OCI-LY3 (cell line): ENCODE measurements around the gene CEP162.
A peak's percentile ranks its signal among the peaks of the same experiment; 100 is the strongest.
"Not testable (repeated sequence)": the region's sequence is repeated elsewhere in the genome, so short reads cannot be mapped to it uniquely, and the experiment has no call there.

Source experiments
- H2AFZ ChIP-seq: fragments of 200-600, 300-600 bp; shearing (Covaris generic); 2 replicates; pipeline ENCODE4 v1.6.0; 2014; ENCODE audit warnings: antibody characterized with exemption, low read depth, low read length
- H3K27ac ChIP-seq: fragments of 200-600, 300-600 bp; sonication (generic); 2 replicates; pipeline ENCODE4 v1.5.1; 2014; ENCODE audit warnings: mild to moderate bottlenecking, low read length, moderate library complexity, mixed read lengths
- H3K27me3 ChIP-seq: fragments of 200-600, 300-600 bp; sonication (generic); 2 replicates; pipeline ENCODE4 v1.6.1; 2014; ENCODE audit warnings: low read depth, low read length, mixed read lengths
- H3K36me3 ChIP-seq: fragments of 200-600, 300-600 bp; sonication (generic); replicated peaks from 2 replicates; pipeline ENCODE3; 2014; ENCODE audit warnings: low read depth, low read length, mixed read lengths
- H3K4me1 ChIP-seq: fragments of 300-600, 200-600 bp; sonication (generic); 2 replicates; pipeline ENCODE4 v1.6.1; 2014; ENCODE audit warnings: low read length, mixed read lengths
- H3K4me2 ChIP-seq: fragments of 200-600, 300-600 bp; sonication (generic); 2 replicates; pipeline ENCODE4 v1.6.1; 2014; ENCODE audit warnings: low read length, mixed read lengths
- H3K4me3 ChIP-seq: fragments of 300-600, 200-600 bp; sonication (generic); 2 replicates; pipeline ENCODE4 v1.5.1; 2014; ENCODE audit warnings: antibody characterized with exemption, mild to moderate bottlenecking, low read length, moderate library complexity
- H3K79me2 ChIP-seq: fragments of 300-600, 200-600 bp; shearing (Covaris generic); 2 replicates; pipeline ENCODE4 v1.6.1; 2014; ENCODE audit warnings: mild to moderate bottlenecking, low read length, mixed read lengths
- H3K9ac ChIP-seq: fragments of 300-600, 200-600 bp; shearing (Covaris generic); 2 replicates; pipeline ENCODE4 v1.6.0; 2014; ENCODE audit warnings: mild to moderate bottlenecking, low read length, moderate library complexity
- H3K9me3 ChIP-seq: fragments of 200-600, 300-600 bp; shearing (Covaris generic); 2 replicates; pipeline ENCODE4 v1.6.1; 2014; ENCODE audit warnings: low read length, mixed read lengths; ENCODE audit not compliant: insufficient read depth
- H4K20me1 ChIP-seq: fragments of 200-600, 300-600 bp; sonication (generic); 2 replicates; pipeline ENCODE4 v1.6.1; 2016; ENCODE audit warnings: low read length, mixed read lengths; ENCODE audit not compliant: insufficient read depth
- EZH2phosphoT487 ChIP-seq: fragments of 200-600 bp; shearing (Covaris generic); IDR thresholded peaks from 2 replicates; pipeline ENCODE4 v1.6.1; 2018; ENCODE audit warnings: antibody characterized with exemption, mixed run types, low read depth
- TF ChIP-seq, protein P1 (sequence below): fragments of 200-600, 300-600 bp; sonication (generic); IDR thresholded peaks from 2 replicates; pipeline ENCODE4 v1.5.1; 2014; ENCODE audit warnings: antibody characterized with exemption, low read length, low read depth

Gene CEP162

DNA sequence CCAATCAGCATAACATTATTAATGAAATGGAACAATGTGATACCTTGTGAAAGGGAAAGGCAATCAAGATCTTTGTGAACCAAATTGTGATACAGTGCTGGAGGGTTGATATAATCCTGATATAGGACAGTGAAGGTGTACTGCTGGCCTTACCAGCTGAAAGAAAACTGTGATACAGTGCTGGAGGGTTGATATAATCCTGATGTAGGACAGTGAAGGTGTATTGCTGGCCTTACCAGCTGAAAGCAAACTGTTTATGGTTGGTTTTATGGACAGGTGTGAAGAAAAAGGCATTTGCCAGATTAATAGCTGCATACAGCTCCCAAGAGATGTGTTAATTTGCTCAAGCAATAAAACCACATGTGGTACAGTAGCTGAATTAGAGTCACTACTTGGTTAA, 119.9 kb downstream of the CEP162 start:
- no peaks in the 10 kb centered on the region for H4K20me1 ChIP-seq
- no peak for TF ChIP-seq EZH2phosphoT487
- no peaks in the 10 kb centered on the region for H3K9me3 ChIP-seq
- no peaks in the 10 kb centered on the region for H3K36me3 ChIP-seq
- no peak overlapping the region for H3K4me2 ChIP-seq
- H3K4me1 ChIP-seq = no peaks in the 10 kb centered on the region
- no peaks in the 10 kb centered on the region for H3K27me3 ChIP-seq
- no peak overlapping the region for H3K4me3 ChIP-seq
- no peak overlapping the region for H3K9ac ChIP-seq
- H2AFZ ChIP-seq = no peak overlapping the region
- H3K79me2 ChIP-seq = no peaks in the 10 kb centered on the region
- H3K27ac ChIP-seq = no peak overlapping the region

DNA sequence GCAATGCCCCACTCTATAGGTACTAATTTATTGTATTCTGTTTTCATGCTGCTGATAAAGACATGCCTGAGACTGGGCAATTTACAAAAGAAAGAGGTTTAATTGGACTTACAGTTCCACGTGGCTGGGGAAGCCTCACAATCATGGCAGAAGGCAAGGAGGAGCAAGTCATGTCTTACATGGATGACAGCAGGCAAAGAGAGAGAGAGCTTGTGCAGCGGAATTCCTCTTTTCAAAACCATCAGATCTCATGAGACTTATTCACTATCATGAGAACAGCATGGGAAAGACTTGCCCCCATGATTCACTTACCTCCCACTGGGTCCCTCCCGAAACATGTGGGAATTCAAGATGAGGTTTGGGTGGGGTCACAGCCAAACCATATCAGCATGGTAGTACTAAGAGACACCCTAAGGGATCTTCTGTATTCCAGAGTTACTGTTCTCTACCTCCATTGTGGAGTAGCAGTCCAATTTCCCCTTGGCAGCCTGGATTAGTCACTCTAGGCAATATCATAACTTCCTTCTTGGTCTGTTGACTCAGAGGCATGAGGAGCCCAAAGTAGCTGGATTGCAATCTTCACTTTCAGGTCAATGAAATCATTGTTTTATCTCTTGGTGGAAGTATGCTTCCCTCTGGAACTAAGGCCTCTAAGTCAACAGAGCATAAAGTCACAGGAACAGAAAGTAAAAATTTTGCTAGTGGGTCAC, 122.1 kb downstream of the CEP162 start:
- not testable (repeated sequence) for H3K36me3 ChIP-seq, H3K79me2 ChIP-seq, H2AFZ ChIP-seq, H3K4me2 ChIP-seq, H3K4me1 ChIP-seq, H3K4me3 ChIP-seq, H3K27ac ChIP-seq, H3K9me3 ChIP-seq, H3K27me3 ChIP-seq, H3K9ac ChIP-seq, H4K20me1 ChIP-seq

DNA sequence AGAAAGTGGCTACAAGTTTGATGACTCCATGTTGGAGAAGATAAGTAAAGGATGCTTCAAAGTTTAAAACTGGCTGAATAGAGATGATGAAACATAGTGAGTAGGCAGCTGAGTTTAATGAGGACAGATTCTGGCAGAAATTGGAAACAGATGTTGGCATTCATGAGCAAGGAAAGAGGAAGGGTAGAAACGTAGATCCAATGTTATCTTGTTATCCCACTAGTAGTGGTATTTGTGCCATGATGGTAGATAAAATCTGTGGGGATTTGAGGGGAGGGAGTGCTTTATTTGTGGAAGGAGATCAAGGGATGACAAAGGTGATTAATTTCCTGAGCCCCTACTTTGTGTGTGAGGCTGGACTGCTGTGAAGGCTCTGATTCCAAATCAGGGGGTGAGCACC, 124.4 kb downstream of the CEP162 start:
- H3K79me2 ChIP-seq = no peaks in the 10 kb centered on the region
- no peaks in the 10 kb centered on the region for H3K4me1 ChIP-seq
- TF ChIP-seq, protein P1, sequence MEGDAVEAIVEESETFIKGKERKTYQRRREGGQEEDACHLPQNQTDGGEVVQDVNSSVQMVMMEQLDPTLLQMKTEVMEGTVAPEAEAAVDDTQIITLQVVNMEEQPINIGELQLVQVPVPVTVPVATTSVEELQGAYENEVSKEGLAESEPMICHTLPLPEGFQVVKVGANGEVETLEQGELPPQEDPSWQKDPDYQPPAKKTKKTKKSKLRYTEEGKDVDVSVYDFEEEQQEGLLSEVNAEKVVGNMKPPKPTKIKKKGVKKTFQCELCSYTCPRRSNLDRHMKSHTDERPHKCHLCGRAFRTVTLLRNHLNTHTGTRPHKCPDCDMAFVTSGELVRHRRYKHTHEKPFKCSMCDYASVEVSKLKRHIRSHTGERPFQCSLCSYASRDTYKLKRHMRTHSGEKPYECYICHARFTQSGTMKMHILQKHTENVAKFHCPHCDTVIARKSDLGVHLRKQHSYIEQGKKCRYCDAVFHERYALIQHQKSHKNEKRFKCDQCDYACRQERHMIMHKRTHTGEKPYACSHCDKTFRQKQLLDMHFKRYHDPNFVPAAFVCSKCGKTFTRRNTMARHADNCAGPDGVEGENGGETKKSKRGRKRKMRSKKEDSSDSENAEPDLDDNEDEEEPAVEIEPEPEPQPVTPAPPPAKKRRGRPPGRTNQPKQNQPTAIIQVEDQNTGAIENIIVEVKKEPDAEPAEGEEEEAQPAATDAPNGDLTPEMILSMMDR = no peak
- no peak for TF ChIP-seq EZH2phosphoT487
- no peak overlapping the region for H3K4me3 ChIP-seq
- no peaks in the 10 kb centered on the region for H3K9me3 ChIP-seq
- no peaks in the 10 kb centered on the region for H3K36me3 ChIP-seq
- H3K27me3 ChIP-seq = no peaks in the 10 kb centered on the region
- H3K4me2 ChIP-seq = no peak overlapping the region
- H3K27ac ChIP-seq = no peak overlapping the region
- no peak overlapping the region for H3K9ac ChIP-seq
- H2AFZ ChIP-seq = no peak overlapping the region
- no peaks in the 10 kb centered on the region for H4K20me1 ChIP-seq

DNA sequence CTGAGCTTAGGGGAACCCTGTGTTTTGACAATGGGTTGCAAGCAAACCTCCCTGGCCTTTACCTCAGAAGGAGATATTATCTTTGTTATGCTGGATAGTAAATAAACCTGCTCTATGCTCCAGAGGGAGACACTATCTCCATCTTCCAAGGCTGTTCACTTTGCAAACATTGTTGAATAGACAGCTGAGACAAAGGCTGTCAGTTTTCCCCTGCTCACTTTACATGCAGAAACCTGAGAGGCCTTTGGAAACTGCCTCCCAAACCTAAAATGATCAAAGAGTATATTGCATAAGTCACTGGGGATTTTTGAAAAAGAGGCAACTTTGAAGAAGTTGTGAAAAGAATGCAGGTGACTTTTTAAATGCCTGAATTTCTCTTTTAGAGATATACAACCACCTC, 132.3 kb downstream of the CEP162 start:
- H3K9me3 ChIP-seq = no peaks in the 10 kb centered on the region
- no peaks in the 10 kb centered on the region for H3K36me3 ChIP-seq
- H3K27ac ChIP-seq = no peak overlapping the region
- H3K79me2 ChIP-seq = no peaks in the 10 kb centered on the region
- H3K4me2 ChIP-seq = no peak overlapping the region
- peaks cover 29% of the 10 kb centered on the region for H3K4me1 ChIP-seq
- no peaks in the 10 kb centered on the region for H4K20me1 ChIP-seq
- H3K4me3 ChIP-seq = no peak overlapping the region
- no peaks in the 10 kb centered on the region for H3K27me3 ChIP-seq
- H2AFZ ChIP-seq = no peak overlapping the region
- no peak overlapping the region for H3K9ac ChIP-seq
- TF ChIP-seq EZH2phosphoT487 = no peak
- TF ChIP-seq, protein P1 = no peak

DNA sequence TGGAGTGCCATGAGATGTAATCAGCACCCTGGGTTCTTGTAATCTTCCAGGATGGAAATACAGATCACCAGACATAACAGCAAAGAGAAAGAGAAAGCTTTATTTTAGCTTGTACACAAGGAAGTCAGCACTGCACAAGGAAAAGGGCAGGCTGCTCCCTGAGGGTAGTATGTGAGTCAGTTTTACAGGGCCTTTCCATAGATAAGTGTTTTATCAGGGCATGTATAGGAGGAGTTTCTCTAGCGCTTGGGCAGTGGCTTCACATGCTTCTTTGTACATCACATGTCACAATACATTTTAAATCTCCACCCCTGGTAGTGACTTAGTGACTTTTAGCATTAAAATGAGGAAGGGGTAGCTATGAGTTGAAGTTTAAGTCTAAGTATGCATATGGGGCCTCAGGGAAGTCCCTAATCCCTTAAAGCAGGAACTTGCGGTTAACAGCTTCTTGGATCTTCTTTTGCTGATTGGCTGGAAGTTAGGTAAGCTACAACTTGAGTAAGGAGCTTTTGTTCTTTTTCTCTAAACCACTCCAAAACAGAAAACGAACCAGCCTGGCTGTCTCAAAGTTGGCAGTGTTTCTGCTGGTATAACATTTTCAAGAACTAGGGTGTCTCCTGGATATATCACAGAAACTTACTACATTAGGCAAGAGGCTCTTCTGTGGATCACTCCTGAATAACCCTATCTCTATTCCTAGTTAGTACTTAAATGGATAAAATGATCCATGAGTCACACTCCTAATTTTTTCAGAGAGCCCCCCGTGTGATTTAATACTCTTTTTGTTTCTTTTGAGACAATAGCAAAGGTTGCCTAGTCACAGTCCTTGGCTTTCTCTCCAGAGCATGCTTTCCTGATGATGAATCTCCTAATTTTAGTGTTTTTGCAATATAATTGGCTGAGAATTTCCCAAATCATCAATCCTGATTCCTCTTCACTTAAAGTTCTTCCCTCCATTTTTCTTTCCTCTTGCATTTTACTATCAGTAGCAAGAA, 133.7 kb downstream of the CEP162 start:
- Histone ChIP-seq H3K4me2 (peak overlapping the region; percentile 50), H3K4me3 (peak overlapping the region; percentile 10), H3K79me2 (no peaks in the 10 kb centered on the region), H3K27me3 (no peaks in the 10 kb centered on the region), H4K20me1 (no peaks in the 10 kb centered on the region), H3K9ac (peak overlapping the region; percentile 37; the same call in 1 of the 2 replicates), H2AFZ (peak overlapping the region; percentile 59), H3K27ac (peak overlapping the region; percentile 41), H3K9me3 (no peaks in the 10 kb centered on the region), H3K4me1 (peaks cover 29% of the 10 kb centered on the region), H3K36me3 (no peaks in the 10 kb centered on the region)
- no peak for TF ChIP-seq EZH2phosphoT487
- TF ChIP-seq, protein P1 = no peak
